IPS DF 6.9 (cell line): ENCODE data around the gene WWOX.

Experiments
- DNase-seq: peaks from one replicate; pipeline ENCODE4 v3.0.0-alpha.2; 2013; ENCODE audit warnings: low read depth, low spot score
- H3K27ac ChIP-seq: one replicate; pipeline ENCODE4 v1.5.1; 2013; ENCODE audit warnings: low read length, control low read depth
- H3K27me3 ChIP-seq: 2 replicates; pipeline ENCODE4 v1.6.1; 2013; ENCODE audit warnings: mild to moderate bottlenecking, low read length; ENCODE audit not compliant: control insufficient read depth, insufficient read depth
- H3K36me3 ChIP-seq: 2 replicates; pipeline ENCODE4 v1.6.1; 2013; ENCODE audit warnings: low read length; ENCODE audit not compliant: control insufficient read depth, insufficient read depth
- H3K4me1 ChIP-seq: 2 replicates; pipeline ENCODE4 v1.6.1; 2013; ENCODE audit warnings: low read length; ENCODE audit not compliant: control insufficient read depth, insufficient read depth
- H3K4me3 ChIP-seq: 2 replicates; pipeline ENCODE4 v1.5.1; 2013; ENCODE audit warnings: mild to moderate bottlenecking, low read length
- H3K9me3 ChIP-seq: 2 replicates; pipeline ENCODE4 v1.6.1; 2013; ENCODE audit warnings: low read length, inconsistent platforms; ENCODE audit not compliant: control insufficient read depth, insufficient read depth
- WGBS: extraction: QIAGEN DNeasy Blood & Tissue Kit; methylation state at CpG from one replicate; pipeline ENCODE4 v1.1.7; 2013; ENCODE audit warnings: mixed read lengths, missing lambda C conversion rate; ENCODE audit not compliant: insufficient read length, insufficient coverage; 5-methylcytosine and 5-hydroxymethylcytosine counted together

The WWOX gene

GRCh38 chr16:78744796-78745107, 645.3 kb downstream of the WWOX start:
- Histone ChIP-seq H3K36me3 (no peaks in the 10 kb centered on the region), H3K4me1 (peaks cover 2% of the 10 kb centered on the region; the same call in 1 of the 2 replicates), H3K4me3 (no peak overlapping the region), H3K27me3 (no peaks in the 10 kb centered on the region), H3K9me3 (no peaks in the 10 kb centered on the region), H3K27ac (no peak overlapping the region)
- DNase-seq: no peak
- WGBS: no CpG with 5 or more reads among the region's 3 CpGs

GRCh38 chr16:78745108-78746019, 645.9 kb downstream of the WWOX start:
- no CpG with 5 or more reads among the region's 7 CpGs for WGBS
- no peaks in the 10 kb centered on the region for H3K27me3 ChIP-seq
- no peak overlapping the region for H3K4me3 ChIP-seq
- no peak for DNase-seq
- H3K36me3 ChIP-seq: no peaks in the 10 kb centered on the region
- H3K27ac ChIP-seq: no peak overlapping the region
- no peaks in the 10 kb centered on the region for H3K9me3 ChIP-seq
- H3K4me1 ChIP-seq: peaks cover 2% of the 10 kb centered on the region; the same call in 1 of the 2 replicates

GRCh38 chr16:78746718-78747117, 647.3 kb downstream of the WWOX start:
- no peaks in the 10 kb centered on the region for H3K36me3 ChIP-seq
- no peak overlapping the region for H3K4me3 ChIP-seq
- DNase-seq: no peak
- H3K27me3 ChIP-seq: no peaks in the 10 kb centered on the region
- no CpG with 5 or more reads among the region's 2 CpGs for WGBS
- H3K9me3 ChIP-seq: no peaks in the 10 kb centered on the region
- H3K27ac ChIP-seq: no peak overlapping the region
- H3K4me1 ChIP-seq: peaks cover 2% of the 10 kb centered on the region; the same call in 1 of the 2 replicates

- peaks cover 2% of the 10 kb centered on the region; the same call in 1 of the 2 replicates for H3K4me1 ChIP-seq
- H3K9me3 ChIP-seq: no peaks in the 10 kb centered on the region
- no peak overlapping the region for H3K4me3 ChIP-seq
- no peaks in the 10 kb centered on the region for H3K36me3 ChIP-seq
- WGBS: no CpG with 5 or more reads among the region's 9 CpGs
- H3K27me3 ChIP-seq: no peaks in the 10 kb centered on the region
- no peak for DNase-seq
- no peak overlapping the region for H3K27ac ChIP-seq
Observed at GRCh38 chr16:78748220-78748929, 648.9 kb downstream of the WWOX start.

GRCh38 chr16:78749745-78750268, 650.4 kb downstream of the WWOX start:
- H3K36me3 ChIP-seq: no peaks in the 10 kb centered on the region
- H3K4me3 ChIP-seq: no peak overlapping the region
- no peak for DNase-seq
- WGBS: no CpG with 5 or more reads among the region's 4 CpGs
- H3K4me1 ChIP-seq: peaks cover 2% of the 10 kb centered on the region; the same call in 1 of the 2 replicates
- H3K9me3 ChIP-seq: no peaks in the 10 kb centered on the region
- no peak overlapping the region for H3K27ac ChIP-seq
- H3K27me3 ChIP-seq: no peaks in the 10 kb centered on the region

- Histone ChIP-seq H3K36me3 (no peaks in the 10 kb centered on the region), H3K27me3 (no peaks in the 10 kb centered on the region), H3K27ac (no peak overlapping the region), H3K4me3 (no peak overlapping the region), H3K9me3 (no peaks in the 10 kb centered on the region), H3K4me1 (peaks cover 2% of the 10 kb centered on the region; the same call in 1 of the 2 replicates)
- no CpG with 5 or more reads among the region's 8 CpGs for WGBS
- DNase-seq: no peak
Observed at GRCh38 chr16:78750611-78751010, 651.2 kb downstream of the WWOX start.

GRCh38 chr16:78751601-78752000, 652.1 kb downstream of the WWOX start:
- Histone ChIP-seq H3K4me3 (no peak overlapping the region), H3K27me3 (no peaks in the 10 kb centered on the region), H3K36me3 (no peaks in the 10 kb centered on the region), H3K9me3 (no peaks in the 10 kb centered on the region), H3K27ac (no peak overlapping the region), H3K4me1 (peaks cover 2% of the 10 kb centered on the region; the same call in 1 of the 2 replicates)
- WGBS: no CpG with 5 or more reads among the region's 3 CpGs
- no peak for DNase-seq

GRCh38 chr16:78754713-78755112, 655.3 kb downstream of the WWOX start:
- no peaks in the 10 kb centered on the region for H3K36me3 ChIP-seq
- no peak for DNase-seq
- WGBS: no CpG with 5 or more reads among the region's 5 CpGs
- no peaks in the 10 kb centered on the region for H3K9me3 ChIP-seq
- H3K27me3 ChIP-seq: no peaks in the 10 kb centered on the region
- H3K4me1 ChIP-seq: no peaks in the 10 kb centered on the region
- H3K4me3 ChIP-seq: no peak overlapping the region
- no peak overlapping the region for H3K27ac ChIP-seq

GRCh38 chr16:78755751-78756661, 656.6 kb downstream of the WWOX start:
- Histone ChIP-seq H3K27me3 (no peaks in the 10 kb centered on the region), H3K4me3 (no peak overlapping the region), H3K27ac (no peak overlapping the region), H3K36me3 (no peaks in the 10 kb centered on the region), H3K4me1 (no peaks in the 10 kb centered on the region), H3K9me3 (no peaks in the 10 kb centered on the region)
- no CpG with 5 or more reads among the region's 8 CpGs for WGBS
- no peak for DNase-seq

GRCh38 chr16:78759596-78759995, 660.1 kb downstream of the WWOX start:
- no peak overlapping the region for H3K4me3 ChIP-seq
- H3K36me3 ChIP-seq: no peaks in the 10 kb centered on the region
- no peak for DNase-seq
- no peaks in the 10 kb centered on the region for H3K27me3 ChIP-seq
- no peaks in the 10 kb centered on the region for H3K9me3 ChIP-seq
- WGBS: no CpG with 5 or more reads among the region's 2 CpGs
- peaks cover 2% of the 10 kb centered on the region; the same call in 1 of the 2 replicates for H3K4me1 ChIP-seq
- no peak overlapping the region for H3K27ac ChIP-seq
